Measurements from ENCODE around the gene ZFR2.
A peak's percentile ranks its signal among the peaks of the same experiment; 100 is the strongest.
"Not testable (repeated sequence)": the region's sequence is repeated elsewhere in the genome, so short reads cannot be mapped to it uniquely, and the experiment has no call there.

The ZFR2 gene

DNA sequence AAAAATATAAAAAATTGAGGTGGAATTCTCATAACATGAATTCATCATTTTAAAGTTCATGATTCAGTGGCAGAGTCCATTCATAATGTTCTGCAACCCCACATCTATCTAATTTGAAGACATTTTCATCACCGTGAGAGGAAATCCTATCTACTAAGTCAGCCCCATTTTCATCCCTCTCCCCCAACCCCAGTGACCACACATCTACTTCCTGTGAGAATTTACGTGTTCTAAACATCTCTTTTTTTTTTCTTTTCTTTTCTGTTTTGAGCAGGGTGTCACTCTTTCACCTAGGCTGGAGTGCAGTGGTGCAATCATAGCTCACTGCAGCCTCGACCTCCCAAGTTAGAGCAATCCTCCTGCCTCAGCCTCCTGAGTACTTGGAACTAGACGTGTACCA lies 29.1 kb upstream of the ZFR2 start:
- Histone ChIP-seq H3K4me3 (ENCODE audit: low read depth, low read length) (no peak overlapping the region), H3K4me1 (ENCODE audit: control insufficient read depth, insufficient read depth, low read length) (no peaks in the 10 kb centered on the region), H3K27me3 (ENCODE audit: control insufficient read depth, insufficient read depth, low read length) (no peaks in the 10 kb centered on the region), H3K9ac (ENCODE audit: low read depth, low read length) (no peak overlapping the region), H3K9me3 (ENCODE audit: control insufficient read depth, insufficient read depth, low read length) (peaks cover 7% of the 10 kb centered on the region), H3K36me3 (ENCODE audit: control insufficient read depth, insufficient read depth, low read length) (peaks cover 22% of the 10 kb centered on the region), H3K27ac (ENCODE audit: low read depth, low read length) (no peak overlapping the region)

DNA sequence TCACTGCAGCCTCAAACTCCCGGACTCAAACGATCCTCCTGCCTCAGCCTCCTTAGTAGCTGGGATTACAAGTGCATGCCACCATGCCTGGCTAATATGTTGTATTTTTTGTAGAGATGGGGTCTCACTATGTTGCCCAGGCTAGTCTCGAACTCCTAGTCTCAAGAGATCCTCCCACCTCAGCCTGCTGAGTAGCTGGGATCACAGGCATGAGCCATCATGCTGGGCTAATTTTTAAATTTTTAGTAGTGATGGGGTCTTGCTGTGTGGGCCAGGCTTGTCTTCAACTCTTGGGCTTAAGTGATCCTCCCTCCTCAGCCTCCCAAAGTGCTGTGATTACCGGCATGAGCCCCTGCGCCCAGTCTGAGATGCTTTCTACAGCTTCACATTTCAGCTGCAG lies 26.9 kb upstream of the ZFR2 start:
- H3K9ac ChIP-seq (ENCODE audit: low read depth, low read length) = no peak overlapping the region
- H3K27me3 ChIP-seq (ENCODE audit: control insufficient read depth, insufficient read depth, low read length) = no peaks in the 10 kb centered on the region
- peaks cover 7% of the 10 kb centered on the region for H3K9me3 ChIP-seq (ENCODE audit: control insufficient read depth, insufficient read depth, low read length)
- no peak overlapping the region for H3K4me3 ChIP-seq (ENCODE audit: low read depth, low read length)
- no peak overlapping the region for H3K27ac ChIP-seq (ENCODE audit: low read depth, low read length)
- H3K36me3 ChIP-seq (ENCODE audit: control insufficient read depth, insufficient read depth, low read length) = peaks cover 27% of the 10 kb centered on the region
- H3K4me1 ChIP-seq (ENCODE audit: control insufficient read depth, insufficient read depth, low read length) = no peaks in the 10 kb centered on the region

DNA sequence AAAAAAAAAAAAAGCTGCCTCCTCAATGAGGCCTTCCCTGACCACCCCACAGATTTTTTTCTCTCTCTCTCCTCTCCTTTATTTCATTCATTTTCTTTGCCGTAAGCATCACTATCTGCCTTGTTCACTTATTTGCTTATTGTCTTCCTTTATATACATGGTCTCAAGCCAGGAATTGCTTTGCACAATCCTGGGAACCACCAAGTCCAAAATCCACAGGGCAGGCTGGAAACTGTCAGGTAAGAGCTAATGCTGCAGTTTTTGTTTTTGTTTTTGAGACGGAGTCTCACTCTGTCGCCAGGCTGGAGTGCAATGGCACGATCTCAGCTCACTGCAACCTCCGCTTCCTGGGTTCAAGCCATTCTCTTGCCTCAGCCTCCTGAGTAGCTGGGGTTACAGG lies 26.1 kb upstream of the ZFR2 start:
- H3K9ac ChIP-seq (ENCODE audit: low read depth, low read length); H3K4me1 ChIP-seq (ENCODE audit: control insufficient read depth, insufficient read depth, low read length); H3K27ac ChIP-seq (ENCODE audit: low read depth, low read length); H3K4me3 ChIP-seq (ENCODE audit: low read depth, low read length); H3K27me3 ChIP-seq (ENCODE audit: control insufficient read depth, insufficient read depth, low read length); H3K9me3 ChIP-seq (ENCODE audit: control insufficient read depth, insufficient read depth, low read length): not testable (repeated sequence)
- H3K36me3 ChIP-seq (ENCODE audit: control insufficient read depth, insufficient read depth, low read length) = peaks cover 31% of the 10 kb centered on the region

DNA sequence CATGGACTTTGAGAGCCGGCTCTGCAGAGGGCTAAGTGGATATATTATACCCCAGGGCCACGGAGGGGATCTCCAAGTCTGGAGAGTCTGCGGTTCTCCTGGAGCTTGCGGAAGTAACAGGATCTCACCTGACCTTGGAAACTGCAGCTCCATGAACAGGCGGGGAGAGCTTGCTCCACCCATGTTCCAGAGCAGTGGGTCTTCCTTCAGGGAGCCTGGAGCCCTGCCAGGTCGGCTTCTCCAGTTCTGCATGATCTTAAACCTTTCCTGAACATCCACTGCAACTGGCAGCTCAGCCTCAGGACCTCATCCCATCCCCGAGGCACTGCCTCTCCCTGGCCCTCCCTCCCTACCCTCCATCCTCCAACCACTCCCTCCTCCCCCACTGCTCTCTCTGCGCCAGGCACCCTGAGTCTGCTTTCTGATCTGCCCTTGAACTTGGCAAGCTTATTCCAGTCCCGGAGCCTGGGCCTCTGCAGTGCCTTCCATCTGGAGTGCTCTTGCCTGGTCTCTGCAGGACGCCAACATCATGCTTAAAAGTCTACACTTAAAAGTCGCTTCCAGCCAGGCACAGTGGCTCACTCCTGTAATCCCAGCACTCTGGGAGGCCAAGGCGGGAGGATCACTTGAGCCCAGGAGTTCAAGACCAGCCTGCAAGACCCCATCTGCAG lies 24.8 kb upstream of the ZFR2 start:
- peaks cover 37% of the 10 kb centered on the region for H3K36me3 ChIP-seq (ENCODE audit: control insufficient read depth, insufficient read depth, low read length)
- H3K9me3 ChIP-seq (ENCODE audit: control insufficient read depth, insufficient read depth, low read length) = peaks cover 7% of the 10 kb centered on the region
- no peak overlapping the region for H3K9ac ChIP-seq (ENCODE audit: low read depth, low read length)
- no peaks in the 10 kb centered on the region for H3K4me1 ChIP-seq (ENCODE audit: control insufficient read depth, insufficient read depth, low read length)
- H3K27me3 ChIP-seq (ENCODE audit: control insufficient read depth, insufficient read depth, low read length) = no peaks in the 10 kb centered on the region
- H3K4me3 ChIP-seq (ENCODE audit: low read depth, low read length) = no peak overlapping the region
- no peak overlapping the region for H3K27ac ChIP-seq (ENCODE audit: low read depth, low read length)

DNA sequence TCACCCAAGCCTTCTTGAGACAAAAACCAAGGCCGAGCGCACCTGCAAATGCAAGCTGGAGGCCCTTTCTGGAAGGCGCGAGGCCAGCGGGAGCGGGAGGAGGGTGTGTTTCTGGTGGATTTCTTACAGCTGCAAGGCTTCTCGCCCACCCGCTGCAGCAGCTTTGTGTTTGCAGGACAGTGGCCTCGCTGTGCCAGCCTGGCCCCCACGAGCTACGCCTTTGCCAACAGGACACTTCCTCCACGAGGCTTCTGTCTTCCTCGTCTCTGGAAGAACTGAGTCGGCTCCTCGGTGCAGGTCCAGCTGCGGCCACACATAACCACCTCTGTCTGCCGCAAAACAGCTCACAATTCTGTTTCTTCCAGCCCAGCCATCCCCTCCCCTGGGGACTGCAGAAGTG lies 21.8 kb upstream of the ZFR2 start:
- H3K27me3 ChIP-seq (ENCODE audit: control insufficient read depth, insufficient read depth, low read length) = no peaks in the 10 kb centered on the region
- no peak overlapping the region for H3K27ac ChIP-seq (ENCODE audit: low read depth, low read length)
- H3K36me3 ChIP-seq (ENCODE audit: control insufficient read depth, insufficient read depth, low read length) = peaks cover 36% of the 10 kb centered on the region
- H3K4me3 ChIP-seq (ENCODE audit: low read depth, low read length) = no peak overlapping the region
- H3K9ac ChIP-seq (ENCODE audit: low read depth, low read length) = no peak overlapping the region
- no peaks in the 10 kb centered on the region for H3K4me1 ChIP-seq (ENCODE audit: control insufficient read depth, insufficient read depth, low read length)
- no peaks in the 10 kb centered on the region for H3K9me3 ChIP-seq (ENCODE audit: control insufficient read depth, insufficient read depth, low read length)

DNA sequence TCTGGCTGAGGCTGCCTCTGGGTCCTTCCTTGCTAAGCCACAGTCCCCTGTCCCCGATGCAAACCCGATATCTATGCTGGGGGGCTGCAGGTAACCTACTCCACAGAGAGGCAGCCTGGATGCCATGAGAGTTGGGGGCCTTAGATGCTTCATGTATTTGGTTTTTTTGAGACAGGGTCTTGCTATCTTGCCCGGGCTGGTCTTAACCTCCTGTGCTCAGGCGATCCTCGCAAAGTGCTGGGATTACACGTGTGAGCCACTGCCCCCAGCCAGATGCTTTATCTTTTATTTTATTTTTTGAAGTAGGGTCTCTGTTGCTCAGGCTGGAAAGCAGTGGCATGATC lies 13.2 kb upstream of the ZFR2 start:
- peak overlapping the region; percentile 84 for H3K4me3 ChIP-seq (ENCODE audit: low read depth, low read length)
- H3K27me3 ChIP-seq (ENCODE audit: control insufficient read depth, insufficient read depth, low read length) = peaks cover 3% of the 10 kb centered on the region; the same call in 1 of the 2 replicates
- no peak overlapping the region; the same call in 1 of the 2 replicates for H3K9ac ChIP-seq (ENCODE audit: low read depth, low read length)
- H3K4me1 ChIP-seq (ENCODE audit: control insufficient read depth, insufficient read depth, low read length) = no peaks in the 10 kb centered on the region
- H3K9me3 ChIP-seq (ENCODE audit: control insufficient read depth, insufficient read depth, low read length) = no peaks in the 10 kb centered on the region
- no peak overlapping the region for H3K27ac ChIP-seq (ENCODE audit: low read depth, low read length)
- H3K36me3 ChIP-seq (ENCODE audit: control insufficient read depth, insufficient read depth, low read length) = peaks cover 7% of the 10 kb centered on the region

DNA sequence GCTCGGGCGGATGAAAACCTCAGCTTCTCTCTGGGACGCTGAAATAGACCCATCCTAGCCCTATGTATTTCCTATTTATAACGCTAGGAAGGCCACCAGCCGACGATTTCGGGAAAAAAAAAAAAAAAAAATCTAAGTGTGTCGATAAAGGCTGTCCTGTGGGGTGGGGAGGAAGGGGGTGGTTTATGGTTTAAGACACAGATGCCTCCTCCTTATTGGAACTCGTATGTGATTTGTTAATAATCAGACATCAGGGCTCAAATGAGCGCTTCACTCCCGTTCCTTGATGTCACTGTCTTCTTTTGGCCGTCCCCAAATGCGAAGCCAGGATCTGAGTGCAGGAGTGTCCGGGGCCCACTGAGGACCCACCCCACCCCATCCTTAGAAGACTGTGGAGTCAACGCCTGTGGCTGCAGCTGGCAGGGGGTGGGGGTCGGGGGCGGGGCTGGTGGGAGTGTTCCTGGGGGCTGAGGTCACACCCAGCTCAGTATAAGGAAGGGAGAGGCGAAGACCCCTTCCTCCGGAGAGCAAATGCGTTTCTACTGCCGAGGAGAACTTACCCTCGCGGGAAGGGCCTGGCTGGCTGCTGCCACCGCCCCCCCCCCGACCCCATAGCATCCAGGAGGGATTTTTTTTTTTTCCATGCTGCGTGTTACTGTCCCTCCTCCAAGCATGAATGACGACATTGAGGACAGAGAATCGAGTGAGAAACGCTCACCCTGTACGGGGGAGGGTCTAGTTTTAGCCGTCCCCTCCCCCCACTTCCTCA lies 12.6 kb upstream of the ZFR2 start:
- H3K9ac ChIP-seq (ENCODE audit: low read depth, low read length) = peak overlapping the region; percentile 55
- H3K36me3 ChIP-seq (ENCODE audit: control insufficient read depth, insufficient read depth, low read length) = peaks cover 4% of the 10 kb centered on the region; the same call in 1 of the 2 replicates
- H3K9me3 ChIP-seq (ENCODE audit: control insufficient read depth, insufficient read depth, low read length) = no peaks in the 10 kb centered on the region
- H3K4me3 ChIP-seq (ENCODE audit: low read depth, low read length) = peak overlapping the region; percentile 84
- H3K27me3 ChIP-seq (ENCODE audit: control insufficient read depth, insufficient read depth, low read length) = peaks cover 3% of the 10 kb centered on the region; the same call in 1 of the 2 replicates
- H3K27ac ChIP-seq (ENCODE audit: low read depth, low read length) = no peak overlapping the region
- H3K4me1 ChIP-seq (ENCODE audit: control insufficient read depth, insufficient read depth, low read length) = no peaks in the 10 kb centered on the region

DNA sequence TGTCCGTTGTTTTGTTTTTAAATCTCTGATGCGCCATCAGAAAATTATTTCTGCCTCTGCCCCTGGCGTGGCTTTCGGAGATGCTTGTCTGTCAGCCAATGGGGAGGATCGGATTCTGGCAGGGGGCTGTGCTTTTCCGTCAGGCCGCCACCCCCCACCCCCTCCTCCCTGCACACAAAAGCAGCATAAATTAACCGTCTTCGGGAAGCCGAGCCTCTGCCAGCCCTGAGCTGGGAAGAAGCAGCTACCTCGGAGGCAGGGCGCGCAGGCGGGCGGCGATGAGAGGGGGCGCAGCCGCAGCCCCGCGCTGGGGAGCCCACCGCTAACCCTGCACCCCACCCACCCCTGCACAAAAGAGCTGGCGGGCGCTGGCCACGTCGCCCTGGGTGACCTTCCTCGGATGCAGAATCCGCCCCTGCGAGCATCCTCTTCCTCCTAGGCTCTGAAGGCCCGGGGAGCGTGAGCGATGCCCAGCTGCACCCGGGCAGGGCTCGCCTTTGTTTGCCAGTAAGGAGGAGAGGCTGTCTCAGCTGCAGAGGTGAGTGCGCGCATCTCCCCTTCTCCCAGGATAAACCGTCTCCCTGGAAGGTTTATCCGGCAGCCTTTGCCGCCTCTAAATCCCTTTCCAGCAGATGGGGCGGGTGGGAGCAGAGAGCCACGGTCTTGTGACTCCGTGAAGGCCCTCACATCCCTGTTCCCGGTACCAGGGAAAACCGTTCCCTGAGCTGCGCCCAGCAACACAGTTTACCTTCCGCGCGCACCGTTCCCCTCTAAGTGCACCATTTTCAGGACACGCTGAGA lies 11.8 kb upstream of the ZFR2 start, which contains the start of gene ATCAY:
Gene ATCAY, plus strand, starts transcription at position 215 of the 801 bp plus-strand sequence. CDS start 5,083 bp downstream, outside the sequence.
- Histone ChIP-seq H3K27ac (ENCODE audit: low read depth, low read length) (no peak within 1 kb of the TSS), H3K36me3 (ENCODE audit: control insufficient read depth, insufficient read depth, low read length) (peaks cover 2% of the 10 kb centered on the region; the same call in 1 of the 2 replicates), H3K9ac (ENCODE audit: low read depth, low read length) (peak within 1 kb of the TSS; percentile 55), H3K27me3 (ENCODE audit: control insufficient read depth, insufficient read depth, low read length) (peaks cover 3% of the 10 kb centered on the region; the same call in 1 of the 2 replicates), H3K9me3 (ENCODE audit: control insufficient read depth, insufficient read depth, low read length) (no peaks in the 10 kb centered on the region), H3K4me3 (ENCODE audit: low read depth, low read length) (peak within 1 kb of the TSS; percentile 84), H3K4me1 (ENCODE audit: control insufficient read depth, insufficient read depth, low read length) (no peaks in the 10 kb centered on the region)

DNA sequence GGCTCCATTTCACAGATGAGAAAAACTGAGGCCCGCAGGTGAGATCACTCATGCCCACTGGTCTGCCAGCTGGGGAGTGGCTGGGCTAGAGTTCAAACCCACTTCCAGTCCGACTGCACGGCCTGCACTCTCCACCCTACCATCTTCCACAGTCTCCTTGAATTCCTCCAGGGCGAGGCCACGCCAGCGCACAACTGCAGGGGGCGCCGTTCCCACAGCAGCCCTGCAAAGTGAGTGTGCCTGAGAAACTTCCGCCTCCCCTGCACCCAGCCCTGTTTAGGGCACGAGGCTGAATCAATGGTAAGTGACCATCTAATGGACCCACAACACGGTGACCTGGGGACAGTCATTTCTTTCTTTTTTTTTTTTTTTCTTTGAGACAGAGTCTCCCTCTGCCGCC lies 10.8 kb upstream of the ZFR2 start:
- Histone ChIP-seq H3K27ac (ENCODE audit: low read depth, low read length) (no peak overlapping the region), H3K9me3 (ENCODE audit: control insufficient read depth, insufficient read depth, low read length) (no peaks in the 10 kb centered on the region), H3K27me3 (ENCODE audit: control insufficient read depth, insufficient read depth, low read length) (peaks cover 3% of the 10 kb centered on the region; the same call in 1 of the 2 replicates), H3K36me3 (ENCODE audit: control insufficient read depth, insufficient read depth, low read length) (no peaks in the 10 kb centered on the region), H3K9ac (ENCODE audit: low read depth, low read length) (no peak overlapping the region), H3K4me1 (ENCODE audit: control insufficient read depth, insufficient read depth, low read length) (no peaks in the 10 kb centered on the region), H3K4me3 (ENCODE audit: low read depth, low read length) (no peak overlapping the region)

DNA sequence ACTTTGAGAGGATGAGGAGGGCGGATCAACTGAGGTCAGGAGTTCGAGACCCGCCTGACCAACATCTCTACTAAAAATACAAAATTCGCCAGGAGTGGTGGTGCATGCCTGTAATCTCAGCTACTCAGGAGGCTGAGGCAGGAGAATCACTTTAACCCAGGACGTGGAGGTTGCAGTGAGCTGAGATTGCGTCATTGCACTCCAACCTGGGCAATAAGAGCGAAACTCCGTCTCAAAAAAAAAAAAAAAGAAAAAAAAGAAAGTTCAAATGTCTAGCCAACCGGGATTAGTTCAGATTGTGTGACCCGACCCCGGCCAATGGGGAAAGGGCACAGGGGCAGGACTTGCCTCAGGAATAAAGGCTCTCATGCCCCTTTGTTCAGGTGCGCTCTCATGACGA lies 5.9 kb upstream of the ZFR2 start:
- H3K4me1 ChIP-seq (ENCODE audit: control insufficient read depth, insufficient read depth, low read length); H3K27ac ChIP-seq (ENCODE audit: low read depth, low read length); H3K36me3 ChIP-seq (ENCODE audit: control insufficient read depth, insufficient read depth, low read length); H3K9me3 ChIP-seq (ENCODE audit: control insufficient read depth, insufficient read depth, low read length); H3K4me3 ChIP-seq (ENCODE audit: low read depth, low read length); H3K9ac ChIP-seq (ENCODE audit: low read depth, low read length); H3K27me3 ChIP-seq (ENCODE audit: control insufficient read depth, insufficient read depth, low read length): not testable (repeated sequence)
